Natural killer cell (primary cell): ENCODE results near the gene GPR107. TPM values are rescaled to one million over a fixed set of nuclear protein-coding genes. Genes with fewer than 3 reads are reported as not detected.

Source experiments
- ATAC-seq, 3 donors: fragments of 150-1000 bp in 2 of 3; fragments of 200-7000 bp in 1 of 3; cut with Tn5 transposase; 1 replicate in 1 of 3; 2 replicates in 2 of 3; pipeline ENCODE4 v1.10.0; 2021; ENCODE audit warnings: mild to moderate bottlenecking in 2 of 3, moderate library complexity in 2 of 3
- DNase-seq, 2 donors: peaks; one replicate each; pipeline versions ENCODE4 v3.0.0 to v3.0.0-alpha.2; 2013 to 2021; ENCODE audit warnings: mixed read lengths in 1 of 2
- H3K27ac ChIP-seq: one replicate; pipeline ENCODE4 v1.5.1; 2013; ENCODE audit warnings: mild to moderate bottlenecking, low read length
- H3K27me3 ChIP-seq: one replicate; pipeline ENCODE4 v1.6.1; 2013; ENCODE audit warnings: low read length; ENCODE audit not compliant: control insufficient read depth, insufficient read depth
- H3K36me3 ChIP-seq: one replicate; pipeline ENCODE4 v1.6.1; 2013; ENCODE audit warnings: low read length; ENCODE audit not compliant: control insufficient read depth, insufficient read depth
- H3K4me1 ChIP-seq: one replicate; pipeline ENCODE4 v1.6.1; 2013; ENCODE audit warnings: low read length; ENCODE audit not compliant: control insufficient read depth, insufficient read depth
- H3K4me3 ChIP-seq: one replicate; pipeline ENCODE4 v1.5.1; 2013; ENCODE audit warnings: low read length
- H3K9me3 ChIP-seq: one replicate; pipeline ENCODE4 v1.6.1; 2013; ENCODE audit warnings: low read length; ENCODE audit not compliant: control insufficient read depth, insufficient read depth
- H3K27ac Mint-ChIP-seq, 2 donors: one replicate each; pipeline ENCODE4 v1.8.0; 2022; ENCODE audit warnings: mild to moderate bottlenecking in 2 of 2, mixed read lengths in 2 of 2, moderate library complexity in 1 of 2
- H3K27me3 Mint-ChIP-seq, 2 donors: one replicate each; pipeline ENCODE4 v1.8.0; 2022; ENCODE audit warnings: low read depth in 2 of 2, mixed read lengths in 2 of 2
- H3K36me3 Mint-ChIP-seq: one replicate; pipeline ENCODE4 v1.8.0; 2022; ENCODE audit warnings: mixed read lengths
- H3K4me1 Mint-ChIP-seq, 2 donors: one replicate each; pipeline ENCODE4 v1.8.0; 2022; ENCODE audit warnings: mixed read lengths in 2 of 2
- H3K4me3 Mint-ChIP-seq: one replicate; pipeline ENCODE4 v1.8.0; 2022; ENCODE audit warnings: mild to moderate bottlenecking, moderate library complexity, mixed read lengths
- H3K9me3 Mint-ChIP-seq, 2 donors: one replicate each; pipeline ENCODE4 v1.8.0; 2022; ENCODE audit warnings: mixed read lengths in 2 of 2
- WGBS: methylation state at CpG from one replicate; pipeline ENCODE4 v1.1.7; 2013; ENCODE audit warnings: missing lambda C conversion rate; ENCODE audit not compliant: insufficient coverage; 5-methylcytosine and 5-hydroxymethylcytosine counted together
- intact Hi-C: fragments of 100-400 bp; cut with micrococcal nuclease; formaldehyde crosslinking; loops from one replicate; pipeline ENCODE4 v1.14.2; 2022
- total RNA-seq, 4 donors: library from RNA; stranded (reverse); fragments of 120-200 nt in 1 of 4; gene quantifications; one replicate each; pipeline versions ENCODE4 v1.2.3 to v1.2.4, GENCODE V29; 2013 to 2022
- TF ChIP-seq, protein P1 (sequence below): fragments of 200-600 bp; IDR thresholded peaks from one replicate; pipeline ENCODE4 v1.8.0; 2022; ENCODE audit warnings: antibody characterized with exemption

GPR107 gene
- total RNA-seq, 3 donors from 2014 or later (not counting 1 experiment from before 2014, with no cell fraction given) = 32.9 to 49.5 (median 41.8) TPM

GRCh38 chr9:130027533-130028365 lies 26.0 kb upstream of the GPR107 start:
- intact Hi-C loops = loop anchor here (1.0 kb wide), 1 partner anchor 8 kb away; no protein-coding TSS in a partner anchor
- H3K27ac ChIP-seq = peak overlapping the region; percentile 58
- no peak overlapping the region for H3K4me3 ChIP-seq
- no peaks in the 10 kb centered on the region for H3K36me3 ChIP-seq
- ATAC-seq = peak; percentile 8 to 25 (median 18)
- H3K27me3 ChIP-seq = no peaks in the 10 kb centered on the region
- Mint-ChIP-seq H3K4me1 (peaks cover 89 to 94% of the 10 kb centered on the region in 2 donors), H3K27ac (peak overlapping the region; percentile 97 to 99), H3K36me3 (no peaks in the 10 kb centered on the region), H3K4me3 (peak overlapping the region; percentile 47), H3K27me3 (no peaks in the 10 kb centered on the region), H3K9me3 (no peaks in the 10 kb centered on the region)
- H3K4me1 ChIP-seq = peaks cover 71% of the 10 kb centered on the region
- H3K9me3 ChIP-seq = peaks cover 2% of the 10 kb centered on the region
- WGBS = 67% methylated on average over 9 of the region's 9 CpGs
- TF ChIP-seq, protein P1, sequence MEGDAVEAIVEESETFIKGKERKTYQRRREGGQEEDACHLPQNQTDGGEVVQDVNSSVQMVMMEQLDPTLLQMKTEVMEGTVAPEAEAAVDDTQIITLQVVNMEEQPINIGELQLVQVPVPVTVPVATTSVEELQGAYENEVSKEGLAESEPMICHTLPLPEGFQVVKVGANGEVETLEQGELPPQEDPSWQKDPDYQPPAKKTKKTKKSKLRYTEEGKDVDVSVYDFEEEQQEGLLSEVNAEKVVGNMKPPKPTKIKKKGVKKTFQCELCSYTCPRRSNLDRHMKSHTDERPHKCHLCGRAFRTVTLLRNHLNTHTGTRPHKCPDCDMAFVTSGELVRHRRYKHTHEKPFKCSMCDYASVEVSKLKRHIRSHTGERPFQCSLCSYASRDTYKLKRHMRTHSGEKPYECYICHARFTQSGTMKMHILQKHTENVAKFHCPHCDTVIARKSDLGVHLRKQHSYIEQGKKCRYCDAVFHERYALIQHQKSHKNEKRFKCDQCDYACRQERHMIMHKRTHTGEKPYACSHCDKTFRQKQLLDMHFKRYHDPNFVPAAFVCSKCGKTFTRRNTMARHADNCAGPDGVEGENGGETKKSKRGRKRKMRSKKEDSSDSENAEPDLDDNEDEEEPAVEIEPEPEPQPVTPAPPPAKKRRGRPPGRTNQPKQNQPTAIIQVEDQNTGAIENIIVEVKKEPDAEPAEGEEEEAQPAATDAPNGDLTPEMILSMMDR = no peak
- no peak for DNase-seq

- DNase-seq = no peak
- no peaks in the 10 kb centered on the region for H3K36me3 Mint-ChIP-seq
- peak; percentile 66 to 82 (median 78) for ATAC-seq
These were observed 25.0 kb upstream of the GPR107 start for GRCh38 chr9:130028493-130029222.

GRCh38 chr9:130029223-130029973 lies 24.3 kb upstream of the GPR107 start:
- H3K27me3 ChIP-seq = no peaks in the 10 kb centered on the region
- peaks cover 72% of the 10 kb centered on the region for H3K4me1 ChIP-seq
- no peaks in the 10 kb centered on the region for H3K36me3 ChIP-seq
- ATAC-seq (no peak), DNase-seq (peak in 1 of 2 donors; percentile 54)
- WGBS = 57% methylated on average over 9 of the region's 10 CpGs
- peaks cover 82 to 84% of the 10 kb centered on the region in 2 donors for H3K4me1 Mint-ChIP-seq
- no peak overlapping the region for H3K4me3 ChIP-seq
- H3K36me3 Mint-ChIP-seq = no peaks in the 10 kb centered on the region
- no peaks in the 10 kb centered on the region for H3K27me3 Mint-ChIP-seq
- TF ChIP-seq, protein P1 = no peak
- H3K9me3 ChIP-seq = peaks cover 2% of the 10 kb centered on the region
- peak overlapping the region; percentile 58 for H3K27ac ChIP-seq
- peak overlapping the region; percentile 54 for H3K4me3 Mint-ChIP-seq
- peak overlapping the region; percentile 97 to 99 for H3K27ac Mint-ChIP-seq
- H3K9me3 Mint-ChIP-seq = no peaks in the 10 kb centered on the region
- intact Hi-C loops = no loop called here

More at GRCh38 chr9:130028493-130029222, 25.0 kb upstream of the GPR107 start:
- no peaks in the 10 kb centered on the region for H3K36me3 ChIP-seq
- Mint-ChIP-seq H3K9me3 (no peaks in the 10 kb centered on the region), H3K27ac (peak overlapping the region; percentile 97 to 99), H3K4me1 (peaks cover 88 to 90% of the 10 kb centered on the region in 2 donors), H3K4me3 (peak overlapping the region; percentile 54), H3K27me3 (no peaks in the 10 kb centered on the region)
- intact Hi-C loops = no loop called here
- peak overlapping the region; percentile 58 for H3K27ac ChIP-seq
- peaks cover 2% of the 10 kb centered on the region for H3K9me3 ChIP-seq
- TF ChIP-seq, protein P1 = no peak
- H3K4me1 ChIP-seq = peaks cover 72% of the 10 kb centered on the region
- H3K27me3 ChIP-seq = no peaks in the 10 kb centered on the region
- 58% methylated on average over 6 of the region's 6 CpGs for WGBS
- H3K4me3 ChIP-seq = no peak overlapping the region
